Hepatocyte (in vitro differentiated cells): ENCODE results near the gene SETX. TPM values are rescaled to one million over a fixed set of nuclear protein-coding genes. Genes with fewer than 3 reads are reported as not detected.

Source experiments
- DNase-seq: peaks from one replicate; pipeline ENCODE4 v3.0.0-alpha.2; 2016; ENCODE audit warnings: low spot score
- H2AFZ ChIP-seq: fragments of 200-600 bp; sonication (generic); 2 replicates; pipeline ENCODE4 v1.6.0; 2016; ENCODE audit warnings: antibody characterized with exemption, mild to moderate bottlenecking
- H3K27ac ChIP-seq: fragments of 200-600 bp; sonication (generic); 2 replicates; pipeline ENCODE4 v1.5.1; 2016; ENCODE audit warnings: mild to moderate bottlenecking
- H3K27me3 ChIP-seq: fragments of 200-600 bp; sonication (generic); 2 replicates; pipeline ENCODE4 v1.6.1; 2016
- H3K36me3 ChIP-seq: fragments of 200-600 bp; sonication (generic); replicated peaks from 2 replicates; pipeline ENCODE4 v1.5.1; 2016; ENCODE audit warnings: low read depth; ENCODE audit not compliant: insufficient read depth
- H3K4me1 ChIP-seq: fragments of 200-600 bp; sonication (generic); 2 replicates; pipeline ENCODE4 v1.5.1; 2016; ENCODE audit warnings: mild to moderate bottlenecking, moderate library complexity; ENCODE audit not compliant: insufficient read depth
- H3K4me2 ChIP-seq: fragments of 200-600 bp; sonication (generic); 2 replicates; pipeline ENCODE4 v1.6.0; 2016
- H3K4me3 ChIP-seq: fragments of 200-600 bp; sonication (generic); 2 replicates; pipeline ENCODE4 v1.5.1; 2016; ENCODE audit warnings: mild to moderate bottlenecking
- H3K79me2 ChIP-seq: fragments of 200-600 bp; sonication (generic); 2 replicates; pipeline ENCODE4 v1.6.0; 2017; ENCODE audit warnings: mild to moderate bottlenecking
- H3K9me2 ChIP-seq: fragments of 200-600 bp; sonication (generic); replicated peaks from 2 replicates; pipeline ENCODE4 v1.6.0; 2017; ENCODE audit warnings: mild to moderate bottlenecking; ENCODE audit not compliant: insufficient read depth
- H3K9me3 ChIP-seq: fragments of 200-600 bp; sonication (generic); 2 replicates; pipeline ENCODE4 v1.5.1; 2016; ENCODE audit warnings: low read depth, mild to moderate bottlenecking
- H4K20me1 ChIP-seq: fragments of 200-600 bp; sonication (generic); 2 replicates; pipeline ENCODE4 v1.6.0; 2016; ENCODE audit warnings: mild to moderate bottlenecking; ENCODE audit not compliant: insufficient read depth, poor library complexity, severe bottlenecking
- CTCF ChIP-seq: fragments of 200-600 bp; sonication (generic); IDR thresholded peaks from 2 replicates; pipeline ENCODE4 v1.5.1; 2016; ENCODE audit warnings: antibody characterized with exemption, mild to moderate bottlenecking; ENCODE audit not compliant: poor library complexity
- EZH2 ChIP-seq: fragments of 200-600 bp; sonication (generic); IDR thresholded peaks from 2 replicates; pipeline ENCODE4 v1.6.1; 2016; ENCODE audit warnings: antibody characterized with exemption, mild to moderate bottlenecking, borderline replicate concordance
- EZH2phosphoT487 ChIP-seq: fragments of 200-600 bp; sonication (generic); IDR thresholded peaks from one replicate; pipeline ENCODE4 v1.6.1; 2018; ENCODE audit warnings: antibody characterized with exemption, mild to moderate bottlenecking, low read depth, moderate library complexity; ENCODE audit not compliant: unreplicated experiment, severe bottlenecking
- WGBS: methylation state at CpG from one replicate; pipeline ENCODE4 v1.1.6; 2016; ENCODE audit warnings: low lambda C conversion rate; ENCODE audit errors: missing lambda C conversion rate; 5-methylcytosine and 5-hydroxymethylcytosine counted together
- polyA plus RNA-seq: library from polyadenylated mRNA; unstranded; fragments of >200 nt; fragmentation: Nextera tagmentation; extraction: Ambion mirVana; gene quantifications from 2 replicates; pipeline ENCODE4 v1.2.1, GENCODE V29; 2016
- total RNA-seq: library from RNA; depleted of rRNA; stranded (reverse); fragments of >200 nt; gene quantifications from 2 replicates; pipeline ENCODE4 v1.2.3, GENCODE V29; 2014

SETX gene
- total and polyA plus RNA-seq, 2 experiments from 2014 or later = 12.0 to 61.0 TPM

GRCh38 chr9:132238026-132238972, 116.5 kb downstream of the SETX start:
- TF ChIP-seq EZH2 = no peak
- no peak for TF ChIP-seq EZH2phosphoT487
- no peak for TF ChIP-seq CTCF
- Histone ChIP-seq H2AFZ (no peak overlapping the region), H3K4me3 (no peak overlapping the region), H3K27ac (no peak overlapping the region), H3K9me2 (no peaks in the 10 kb centered on the region), H3K4me2 (no peak overlapping the region), H3K36me3 (no peaks in the 10 kb centered on the region), H3K27me3 (no peaks in the 10 kb centered on the region), H4K20me1 (no peaks in the 10 kb centered on the region), H3K9me3 (no peaks in the 10 kb centered on the region), H3K79me2 (no peaks in the 10 kb centered on the region), H3K4me1 (peaks cover 9% of the 10 kb centered on the region)
- DNase-seq = no peak
- WGBS = 91% methylated on average over 21 of the region's 22 CpGs

- 84% methylated on average over 9 of the region's 9 CpGs for WGBS
- Histone ChIP-seq H2AFZ (no peak overlapping the region), H3K27me3 (no peaks in the 10 kb centered on the region), H3K9me3 (no peaks in the 10 kb centered on the region), H4K20me1 (no peaks in the 10 kb centered on the region), H3K36me3 (no peaks in the 10 kb centered on the region), H3K27ac (no peak overlapping the region), H3K79me2 (no peaks in the 10 kb centered on the region), H3K4me3 (no peak overlapping the region), H3K4me1 (peaks cover 6% of the 10 kb centered on the region), H3K9me2 (no peaks in the 10 kb centered on the region), H3K4me2 (no peak overlapping the region)
- TF ChIP-seq EZH2 (no peak), CTCF (no peak)
- DNase-seq = no peak
These were observed 117.3 kb downstream of the SETX start for GRCh38 chr9:132237481-132237880.

- Histone ChIP-seq H3K27me3 (no peaks in the 10 kb centered on the region), H3K4me3 (no peak overlapping the region), H3K4me2 (no peak overlapping the region), H3K4me1 (peaks cover 4% of the 10 kb centered on the region), H3K9me3 (no peaks in the 10 kb centered on the region), H4K20me1 (no peaks in the 10 kb centered on the region), H3K9me2 (no peaks in the 10 kb centered on the region), H3K36me3 (no peaks in the 10 kb centered on the region), H3K79me2 (no peaks in the 10 kb centered on the region), H3K27ac (no peak overlapping the region), H2AFZ (no peak overlapping the region)
- WGBS = 69% methylated on average over 18 of the region's 18 CpGs
- DNase-seq = no peak
- no peak for TF ChIP-seq EZH2
- TF ChIP-seq CTCF = no peak
- TF ChIP-seq EZH2phosphoT487 = no peak
These were observed 118.0 kb downstream of the SETX start for GRCh38 chr9:132236662-132237311.
